Measurements from ENCODE around the gene ABR.

GRCh38 chr17:1033503-1033902 lies 146.3 kb downstream of the ABR start:
- TF ChIP-seq, protein P1, sequence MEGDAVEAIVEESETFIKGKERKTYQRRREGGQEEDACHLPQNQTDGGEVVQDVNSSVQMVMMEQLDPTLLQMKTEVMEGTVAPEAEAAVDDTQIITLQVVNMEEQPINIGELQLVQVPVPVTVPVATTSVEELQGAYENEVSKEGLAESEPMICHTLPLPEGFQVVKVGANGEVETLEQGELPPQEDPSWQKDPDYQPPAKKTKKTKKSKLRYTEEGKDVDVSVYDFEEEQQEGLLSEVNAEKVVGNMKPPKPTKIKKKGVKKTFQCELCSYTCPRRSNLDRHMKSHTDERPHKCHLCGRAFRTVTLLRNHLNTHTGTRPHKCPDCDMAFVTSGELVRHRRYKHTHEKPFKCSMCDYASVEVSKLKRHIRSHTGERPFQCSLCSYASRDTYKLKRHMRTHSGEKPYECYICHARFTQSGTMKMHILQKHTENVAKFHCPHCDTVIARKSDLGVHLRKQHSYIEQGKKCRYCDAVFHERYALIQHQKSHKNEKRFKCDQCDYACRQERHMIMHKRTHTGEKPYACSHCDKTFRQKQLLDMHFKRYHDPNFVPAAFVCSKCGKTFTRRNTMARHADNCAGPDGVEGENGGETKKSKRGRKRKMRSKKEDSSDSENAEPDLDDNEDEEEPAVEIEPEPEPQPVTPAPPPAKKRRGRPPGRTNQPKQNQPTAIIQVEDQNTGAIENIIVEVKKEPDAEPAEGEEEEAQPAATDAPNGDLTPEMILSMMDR (IDR thresholded peaks at IDR 0.05; ENCODE audit: control extremely low read depth in 1 of 3, insufficient read depth in 1 of 3, low read depth in 1 of 3, low read length in 3 of 3), result no peak
- no peak for TF ChIP-seq CREB1 (IDR thresholded peaks at IDR 0.05)
- TF ChIP-seq SRF (IDR thresholded peaks at IDR 0.05; ENCODE audit: low read depth, low read length), result no peak
- TF ChIP-seq RXRA (IDR thresholded peaks at IDR 0.05; ENCODE audit: insufficient read depth, low read depth, low read length), result no peak
- no peak for TF ChIP-seq NRF1 (IDR thresholded peaks at IDR 0.05; ENCODE audit: low read depth, low read length)
- no peak for TF ChIP-seq SIRT6 (IDR thresholded peaks at IDR 0.05; ENCODE audit: low read length)
